GM12874 (cell line): ENCODE data around the gene LIPG.

Experiments used
- CTCF ChIP-seq: IDR thresholded peaks from 2 replicates; pipeline ENCODE4 v1.5.1; 2011; ENCODE audit warnings: low read depth, mild to moderate bottlenecking, control low read depth, low read length, moderate library complexity; ENCODE audit not compliant: insufficient read depth

Gene LIPG

GRCh38 chr18:49596687-49597086 is 34.8 kb downstream of the LIPG start:
- no peak for TF ChIP-seq CTCF

- TF ChIP-seq CTCF = no peak
These were observed 35.5 kb downstream of the LIPG start for GRCh38 chr18:49597157-49597931.

- TF ChIP-seq CTCF = no peak
These were observed 39.4 kb downstream of the LIPG start for GRCh38 chr18:49601211-49601610.

GRCh38 chr18:49608366-49609255 is 46.8 kb downstream of the LIPG start:
- no peak for TF ChIP-seq CTCF

- no peak for TF ChIP-seq CTCF
These were observed 47.6 kb downstream of the LIPG start for GRCh38 chr18:49609256-49610021.

GRCh38 chr18:49610022-49610445 is 48.2 kb downstream of the LIPG start:
- no peak for TF ChIP-seq CTCF

- no peak for TF ChIP-seq CTCF
These were observed 49.5 kb downstream of the LIPG start for GRCh38 chr18:49611316-49611715.
